Activated naive CD4-positive, alpha-beta T cell treated with anti-CD3 and anti-CD28 coated beads for 36 hours (primary cell): Measurements from ENCODE around the gene PLSCR3. TPM values are rescaled to one million over a fixed set of nuclear protein-coding genes. Genes with fewer than 3 reads are reported as not detected.

Experiments
- CTCF ChIA-PET: fragments of 350-600 bp; sonication (Branson Sonifier 250); formaldehyde crosslinking; loops from one replicate; lab custom pipeline; 2021; ENCODE audit warnings: antibody characterized with exemption; lab: Charles Lee
- DNase-seq: peaks from one replicate; pipeline ENCODE4 v3.0.0-alpha.2; 2020
- H3K27ac Mint-ChIP-seq: one replicate; pipeline ENCODE4 v1.8.0; 2021; ENCODE audit warnings: mild to moderate bottlenecking, mixed read lengths
- H3K27me3 Mint-ChIP-seq: one replicate; pipeline ENCODE4 v1.8.0; 2021; ENCODE audit warnings: low read depth, mixed read lengths
- H3K36me3 Mint-ChIP-seq: one replicate; pipeline ENCODE4 v1.8.0; 2021; ENCODE audit warnings: low read depth, mixed read lengths
- H3K4me1 Mint-ChIP-seq: one replicate; pipeline ENCODE4 v1.8.0; 2021; ENCODE audit warnings: low read depth, mixed read lengths
- H3K4me3 Mint-ChIP-seq: one replicate; pipeline ENCODE4 v1.8.0; 2021; ENCODE audit warnings: mild to moderate bottlenecking, moderate library complexity, mixed read lengths
- H3K9me3 Mint-ChIP-seq: one replicate; pipeline ENCODE4 v1.8.0; 2021; ENCODE audit warnings: mixed read lengths
- intact Hi-C: fragments of 100-400 bp; cut with micrococcal nuclease; formaldehyde crosslinking; loops from one replicate; pipeline ENCODE4 v1.15.1; 2023
- total RNA-seq, 2 experiments: library from RNA; stranded (reverse); gene quantifications; one replicate each; pipeline ENCODE4 v1.2.3, GENCODE V29; 2021

PLSCR3 gene
- total RNA-seq, 2 experiments from 2014 or later, result 58.6 to 59.4 TPM

DNA sequence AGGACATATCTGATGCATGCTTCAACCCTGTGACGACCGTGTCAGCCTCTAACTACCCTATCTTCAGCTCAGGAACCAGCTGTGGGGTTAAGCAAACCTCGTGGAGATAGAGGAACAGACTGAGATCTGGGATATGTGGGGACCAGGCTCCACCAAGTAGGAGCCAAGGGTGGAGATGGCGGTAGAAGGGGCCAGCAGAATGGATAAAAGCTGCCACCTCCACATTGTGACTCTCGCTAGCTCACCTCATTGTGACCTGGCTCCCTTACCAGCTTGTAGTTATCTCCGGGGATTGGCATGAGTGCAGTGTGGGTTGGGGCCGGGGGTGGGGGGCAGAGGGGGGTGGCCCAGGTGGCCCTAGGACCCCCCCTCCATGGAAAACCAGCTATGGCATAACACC is 31.0 kb upstream of the PLSCR3 start, which contains the start of gene SPEM2:
TSS of gene SPEM2 (plus strand) at position 301 of the 400 bp plus-strand sequence. CDS start at position 374, 73 bp downstream.
- Mint-ChIP-seq H3K27me3 (no peaks in the 10 kb centered on the region), H3K4me3 (no peak within 1 kb of the TSS), H3K4me1 (no peaks in the 10 kb centered on the region), H3K27ac (no peak within 1 kb of the TSS), H3K36me3 (no peaks in the 10 kb centered on the region), H3K9me3 (no peaks in the 10 kb centered on the region)
- CTCF ChIA-PET, result interaction anchor here (0.8 kb wide), 2 partner anchors 10 to 12 kb away, joined by 4 to 5 read pairs; partner anchors contain the start of gene TMEM102
- no peak for DNase-seq
- intact Hi-C loops, result no loop called here

DNA sequence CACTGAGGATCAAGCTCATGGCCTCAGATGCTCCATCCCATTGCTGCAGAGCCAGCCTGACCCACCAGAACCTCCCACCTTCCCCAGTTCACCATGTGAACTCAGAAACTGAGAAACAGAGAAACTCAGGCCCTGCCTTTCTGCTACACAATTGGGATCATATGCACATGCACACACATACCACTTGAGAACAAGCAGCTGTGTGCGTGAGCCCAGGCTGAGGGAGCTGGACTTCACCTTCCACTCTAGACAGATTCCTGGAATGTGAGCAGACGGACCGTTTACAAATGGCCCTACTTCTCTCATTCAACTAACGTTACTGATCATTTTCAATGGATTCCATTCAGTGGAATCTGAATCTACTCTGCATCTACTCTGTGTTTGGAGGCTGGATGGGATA is 29.4 kb upstream of the PLSCR3 start:
- Mint-ChIP-seq H3K9me3 (no peaks in the 10 kb centered on the region), H3K36me3 (no peaks in the 10 kb centered on the region), H3K4me3 (no peak overlapping the region), H3K4me1 (no peaks in the 10 kb centered on the region), H3K27me3 (no peaks in the 10 kb centered on the region), H3K27ac (no peak overlapping the region)
- intact Hi-C loops, result no loop called here
- DNase-seq, result no peak
- CTCF ChIA-PET, result interaction anchor here (0.5 to 1.3 kb wide), 2 partner anchors 11 to 68 kb away, joined by 3 read pairs; no protein-coding TSS in a partner anchor

DNA sequence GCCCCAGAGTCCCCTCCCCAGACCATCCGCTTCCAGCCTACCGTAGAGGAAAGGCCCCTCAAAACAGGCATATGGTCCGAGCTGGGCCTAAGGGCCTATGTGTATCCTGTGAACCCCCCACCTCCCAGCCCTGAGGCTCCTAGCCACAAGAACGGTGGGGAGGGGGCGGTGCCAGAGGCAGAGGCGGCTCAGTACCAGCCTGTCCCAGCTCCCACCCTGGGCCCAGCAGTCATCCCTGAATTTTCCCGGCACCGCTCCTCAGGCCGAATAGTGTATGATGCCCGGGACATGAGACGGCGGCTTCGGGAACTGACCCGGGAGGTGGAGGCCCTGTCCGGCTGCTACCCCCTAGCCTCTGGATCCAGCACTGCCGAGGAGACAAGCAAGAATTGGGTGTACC is 26.9 kb upstream of the PLSCR3 start:
- no peaks in the 10 kb centered on the region for H3K4me1 Mint-ChIP-seq
- no peak overlapping the region for H3K4me3 Mint-ChIP-seq
- CTCF ChIA-PET, result no interaction called here
- H3K27ac Mint-ChIP-seq, result no peak overlapping the region
- intact Hi-C loops, result no loop called here
- no peaks in the 10 kb centered on the region for H3K27me3 Mint-ChIP-seq
- no peaks in the 10 kb centered on the region for H3K9me3 Mint-ChIP-seq
- H3K36me3 Mint-ChIP-seq, result no peaks in the 10 kb centered on the region
- no peak for DNase-seq

DNA sequence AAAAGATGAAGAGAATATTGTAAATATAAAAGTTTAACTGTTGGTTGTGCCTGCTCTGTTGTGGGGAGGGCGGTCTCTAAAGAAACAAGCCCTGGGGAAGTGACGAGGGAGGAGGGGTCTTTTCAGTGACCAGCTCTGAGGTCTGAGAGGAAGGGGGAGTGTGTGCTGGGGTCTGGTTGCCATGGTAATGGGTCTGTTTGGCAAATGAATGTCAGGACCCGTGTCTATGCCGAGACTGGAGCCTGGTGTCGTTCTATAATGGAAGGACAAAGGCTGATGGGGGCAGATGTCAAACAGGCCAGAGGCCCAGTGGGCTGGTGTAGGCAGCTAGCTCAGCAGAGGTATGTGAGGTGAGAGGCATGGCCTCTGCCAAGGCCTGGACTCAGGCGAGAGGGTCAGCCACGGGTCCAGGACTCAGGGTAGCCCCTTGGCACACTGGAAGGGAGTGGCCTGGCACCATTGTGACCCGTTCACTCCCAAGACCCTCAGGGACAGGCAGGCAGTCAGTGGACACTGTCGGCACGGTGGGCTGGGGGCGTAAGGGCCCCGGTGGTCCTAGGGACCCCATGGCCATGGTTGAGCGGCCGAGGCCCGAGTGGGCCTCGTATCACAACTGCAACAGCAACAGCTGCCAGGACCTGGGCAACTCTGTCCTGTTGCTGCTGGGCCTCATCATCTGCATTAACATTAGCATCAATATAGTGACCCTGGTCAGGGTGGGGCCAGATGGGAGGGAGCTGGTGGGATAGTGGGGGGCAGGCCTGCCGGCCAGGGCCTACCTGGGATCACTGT is 25.7 kb upstream of the PLSCR3 start, which contains the start of gene SPEM1:
TSS of gene SPEM1 (plus strand) at position 506 of the 792 bp plus-strand sequence. CDS start at position 567, 61 bp downstream.
- Mint-ChIP-seq H3K4me3 (no peak within 1 kb of the TSS), H3K4me1 (no peaks in the 10 kb centered on the region), H3K27ac (no peak within 1 kb of the TSS), H3K9me3 (no peaks in the 10 kb centered on the region), H3K27me3 (no peaks in the 10 kb centered on the region), H3K36me3 (no peaks in the 10 kb centered on the region)
- DNase-seq, result no peak
- CTCF ChIA-PET, result interaction anchor here (1.1 kb wide), 1 partner anchor 16 kb away, joined by 3 read pairs; no protein-coding TSS in a partner anchor
- intact Hi-C loops, result no loop called here

DNA sequence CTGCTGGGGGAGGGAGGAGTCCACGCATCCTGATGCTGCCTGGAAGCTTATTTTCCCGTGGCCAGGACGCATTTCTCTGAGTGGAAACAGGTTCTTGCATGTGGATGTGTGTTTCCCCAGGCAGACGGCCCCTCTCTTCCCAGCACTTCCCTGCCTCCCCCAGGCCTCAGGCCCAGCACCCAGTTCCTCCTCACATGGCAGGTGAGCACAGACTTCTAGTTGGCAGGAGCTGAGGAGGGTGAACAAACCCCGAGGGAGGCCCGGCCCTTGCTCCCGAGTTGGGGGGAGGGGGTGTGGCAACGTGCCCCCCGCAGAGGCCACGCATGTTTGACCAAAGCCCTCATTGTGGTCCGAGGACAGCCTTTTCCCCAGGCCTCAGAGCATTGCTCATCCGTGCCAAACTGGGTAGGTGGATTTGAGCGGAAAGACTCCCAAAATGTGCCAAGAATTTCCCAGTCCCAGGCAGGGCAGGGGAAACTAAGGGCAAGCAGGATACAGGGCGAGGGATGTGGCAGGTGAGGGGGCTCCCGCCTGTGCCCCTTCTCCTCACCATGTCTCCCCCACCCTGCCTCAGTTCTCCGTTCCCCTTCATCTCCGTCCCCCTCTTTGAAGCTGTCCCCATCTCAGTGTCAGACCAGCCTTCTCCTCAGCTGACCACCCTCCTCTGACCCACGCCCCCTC is 24.3 kb upstream of the PLSCR3 start:
- intact Hi-C loops, result no loop called here
- no peak for DNase-seq
- no peak overlapping the region for H3K4me3 Mint-ChIP-seq
- H3K36me3 Mint-ChIP-seq, result no peaks in the 10 kb centered on the region
- H3K9me3 Mint-ChIP-seq, result no peaks in the 10 kb centered on the region
- no peaks in the 10 kb centered on the region for H3K4me1 Mint-ChIP-seq
- no peaks in the 10 kb centered on the region for H3K27me3 Mint-ChIP-seq
- H3K27ac Mint-ChIP-seq, result no peak overlapping the region
- CTCF ChIA-PET, result interaction anchor here (1.1 kb wide), 1 partner anchor 18 kb away, joined by 3 read pairs; no protein-coding TSS in a partner anchor

DNA sequence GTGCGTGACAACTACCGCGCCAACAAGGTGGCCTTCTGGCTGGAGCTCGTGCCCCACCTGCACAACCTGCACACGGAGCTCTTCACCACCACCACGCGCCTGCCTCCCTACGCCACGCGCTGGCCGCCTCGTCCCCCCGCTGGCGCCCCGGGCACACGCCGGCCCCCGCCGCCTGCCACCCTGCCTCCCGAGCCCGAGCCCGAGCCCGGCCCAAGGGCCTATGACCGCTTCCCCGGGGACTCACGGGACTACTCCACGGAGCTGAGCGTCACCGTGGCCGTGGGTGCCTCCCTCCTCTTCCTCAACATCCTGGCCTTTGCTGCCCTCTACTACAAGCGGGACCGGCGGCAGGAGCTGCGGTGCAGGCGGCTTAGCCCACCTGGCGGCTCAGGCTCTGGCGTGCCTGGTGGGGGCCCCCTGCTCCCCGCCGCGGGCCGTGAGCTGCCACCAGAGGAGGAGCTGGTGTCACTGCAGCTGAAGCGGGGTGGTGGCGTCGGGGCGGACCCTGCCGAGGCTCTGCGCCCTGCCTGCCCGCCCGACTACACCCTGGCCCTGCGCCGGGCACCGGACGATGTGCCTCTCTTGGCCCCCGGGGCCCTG is 22.8 kb upstream of the PLSCR3 start:
- CTCF ChIA-PET, result no interaction called here
- Mint-ChIP-seq H3K4me1 (no peaks in the 10 kb centered on the region), H3K9me3 (no peaks in the 10 kb centered on the region), H3K4me3 (no peak overlapping the region), H3K27me3 (no peaks in the 10 kb centered on the region), H3K27ac (no peak overlapping the region), H3K36me3 (no peaks in the 10 kb centered on the region)
- no peak for DNase-seq
- intact Hi-C loops, result no loop called here

DNA sequence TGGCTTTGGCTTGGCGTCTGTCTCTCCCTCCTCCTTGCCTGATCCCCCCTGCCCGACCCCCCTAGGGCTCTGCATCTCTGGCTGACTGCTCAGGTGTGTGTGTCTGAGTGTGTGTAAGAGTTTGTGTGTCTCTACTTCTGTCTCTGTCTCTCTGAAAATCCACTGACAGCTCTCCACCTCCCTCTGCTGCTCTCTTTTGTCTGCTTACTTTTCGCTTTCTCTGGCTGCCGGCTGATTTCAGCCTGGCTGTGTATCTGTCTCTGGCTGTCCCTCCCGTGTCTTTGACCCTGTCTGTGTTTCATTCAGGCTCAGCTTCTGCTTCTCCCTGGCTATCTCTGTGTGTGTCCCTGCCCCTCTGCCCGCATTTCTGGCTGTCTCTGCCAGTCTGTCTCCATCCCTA is 22.0 kb upstream of the PLSCR3 start:
- H3K27ac Mint-ChIP-seq, result no peak overlapping the region
- intact Hi-C loops, result no loop called here
- no peak overlapping the region for H3K4me3 Mint-ChIP-seq
- DNase-seq, result no peak
- H3K9me3 Mint-ChIP-seq, result no peaks in the 10 kb centered on the region
- no peaks in the 10 kb centered on the region for H3K27me3 Mint-ChIP-seq
- H3K4me1 Mint-ChIP-seq, result no peaks in the 10 kb centered on the region
- no peaks in the 10 kb centered on the region for H3K36me3 Mint-ChIP-seq
- CTCF ChIA-PET, result no interaction called here

DNA sequence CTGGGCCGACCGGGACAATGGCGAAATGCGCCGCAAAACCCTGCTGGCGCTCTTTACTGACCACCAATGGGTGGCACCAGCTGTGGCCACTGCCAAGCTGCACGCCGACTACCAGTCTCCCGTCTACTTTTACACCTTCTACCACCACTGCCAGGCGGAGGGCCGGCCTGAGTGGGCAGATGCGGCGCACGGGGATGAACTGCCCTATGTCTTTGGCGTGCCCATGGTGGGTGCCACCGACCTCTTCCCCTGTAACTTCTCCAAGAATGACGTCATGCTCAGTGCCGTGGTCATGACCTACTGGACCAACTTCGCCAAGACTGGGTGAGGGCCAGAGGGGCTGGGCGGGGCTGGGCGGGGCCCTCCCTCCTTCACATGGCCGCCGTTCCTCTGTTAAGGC is 21.5 kb upstream of the PLSCR3 start:
- Mint-ChIP-seq H3K4me1 (no peaks in the 10 kb centered on the region), H3K27ac (no peak overlapping the region), H3K36me3 (no peaks in the 10 kb centered on the region), H3K9me3 (no peaks in the 10 kb centered on the region), H3K4me3 (no peak overlapping the region), H3K27me3 (no peaks in the 10 kb centered on the region)
- DNase-seq, result no peak
- CTCF ChIA-PET, result no interaction called here
- intact Hi-C loops, result no loop called here

DNA sequence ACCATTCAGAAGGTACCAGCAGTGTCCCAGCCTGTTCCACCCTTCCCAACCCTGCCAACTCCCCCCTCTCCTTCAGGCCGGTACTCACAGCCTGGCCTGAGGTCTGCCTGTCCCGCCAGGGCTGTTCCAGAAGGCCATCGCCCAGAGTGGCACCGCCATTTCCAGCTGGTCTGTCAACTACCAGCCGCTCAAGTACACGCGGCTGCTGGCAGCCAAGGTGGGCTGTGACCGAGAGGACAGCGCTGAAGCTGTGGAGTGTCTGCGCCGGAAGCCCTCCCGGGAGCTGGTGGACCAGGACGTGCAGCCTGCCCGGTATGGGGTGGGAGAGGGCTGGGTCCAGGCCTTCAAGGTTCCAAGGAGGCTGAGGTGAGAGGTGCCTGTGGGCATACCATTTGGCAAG is 20.5 kb upstream of the PLSCR3 start:
- H3K36me3 Mint-ChIP-seq, result no peaks in the 10 kb centered on the region
- CTCF ChIA-PET, result no interaction called here
- H3K4me3 Mint-ChIP-seq, result no peak overlapping the region
- intact Hi-C loops, result no loop called here
- no peak overlapping the region for H3K27ac Mint-ChIP-seq
- no peaks in the 10 kb centered on the region for H3K9me3 Mint-ChIP-seq
- no peak for DNase-seq
- H3K4me1 Mint-ChIP-seq, result no peaks in the 10 kb centered on the region
- H3K27me3 Mint-ChIP-seq, result no peaks in the 10 kb centered on the region

DNA sequence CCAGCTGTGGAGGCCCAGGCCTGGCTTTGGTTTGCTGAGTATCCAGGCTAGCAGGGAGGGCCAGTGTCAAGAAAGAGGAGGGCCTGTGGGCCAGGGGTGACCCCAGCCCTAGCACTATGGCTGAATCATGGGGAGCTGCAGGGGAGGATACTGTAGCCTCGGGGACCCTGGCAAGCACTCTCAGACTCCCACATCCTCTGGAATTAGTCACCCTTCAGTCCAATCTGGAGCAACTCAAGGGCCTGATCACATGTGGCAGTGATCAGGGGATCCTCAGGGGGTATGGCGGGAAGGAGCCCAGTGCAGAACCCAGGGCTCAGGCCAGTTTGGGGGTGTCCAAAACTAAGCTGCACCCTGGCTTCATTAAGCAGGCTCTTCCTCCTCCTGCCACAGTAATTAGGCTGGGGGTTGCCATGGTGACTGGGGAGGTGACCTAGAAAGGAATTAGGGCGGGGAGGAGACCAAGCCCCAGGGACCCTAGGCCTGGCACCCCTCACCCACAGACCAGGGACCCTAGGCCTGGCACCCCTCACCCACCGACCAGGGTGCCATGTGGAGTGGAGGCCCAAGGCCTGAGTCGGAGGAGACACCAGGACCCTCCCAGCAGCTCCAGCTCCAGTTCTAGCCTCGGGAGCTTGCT is 19.1 kb upstream of the PLSCR3 start:
- DNase-seq, result no peak
- Mint-ChIP-seq H3K27me3 (no peaks in the 10 kb centered on the region), H3K36me3 (no peaks in the 10 kb centered on the region), H3K4me3 (no peak overlapping the region), H3K4me1 (no peaks in the 10 kb centered on the region), H3K9me3 (no peaks in the 10 kb centered on the region), H3K27ac (no peak overlapping the region)
- intact Hi-C loops, result no loop called here
- CTCF ChIA-PET, result interaction anchor here (1.4 kb wide), 1 partner anchor 23 kb away, joined by 4 read pairs; no protein-coding TSS in a partner anchor

DNA sequence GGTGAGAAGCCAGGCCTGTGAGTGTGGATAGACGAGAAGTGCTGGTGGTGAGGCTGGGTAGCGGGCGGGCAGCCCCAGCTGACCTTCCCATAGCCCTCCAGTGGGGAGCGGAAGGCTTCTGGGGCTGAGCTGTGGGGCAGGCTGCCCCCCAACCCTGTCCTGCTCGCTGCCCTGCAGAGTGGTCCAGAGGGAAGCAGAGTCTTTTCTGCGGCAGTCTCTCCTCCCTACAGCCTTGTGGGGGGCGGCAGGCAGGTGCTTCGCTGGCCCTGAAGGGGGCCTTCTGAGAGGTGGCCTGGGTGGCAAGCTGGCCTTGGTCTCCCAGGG is 17.1 kb upstream of the PLSCR3 start:
- intact Hi-C loops, result no loop called here
- H3K4me3 Mint-ChIP-seq, result no peak overlapping the region
- H3K36me3 Mint-ChIP-seq, result no peaks in the 10 kb centered on the region
- H3K27me3 Mint-ChIP-seq, result no peaks in the 10 kb centered on the region
- CTCF ChIA-PET, result no interaction called here
- H3K9me3 Mint-ChIP-seq, result no peaks in the 10 kb centered on the region
- peaks cover 5% of the 10 kb centered on the region for H3K4me1 Mint-ChIP-seq
- no peak for DNase-seq
- H3K27ac Mint-ChIP-seq, result no peak overlapping the region
